ENCODE data around the gene PFKFB2. TPM values are rescaled to one million over a fixed set of nuclear protein-coding genes. Genes with fewer than 3 reads are reported as not detected.

The PFKFB2 gene
- total and polyA plus RNA-seq, 2 of the 8 experiments (the other 6 are each of a cell fraction or from before 2014, with no cell fraction given): 6.7 to 19.1 TPM

DNA sequence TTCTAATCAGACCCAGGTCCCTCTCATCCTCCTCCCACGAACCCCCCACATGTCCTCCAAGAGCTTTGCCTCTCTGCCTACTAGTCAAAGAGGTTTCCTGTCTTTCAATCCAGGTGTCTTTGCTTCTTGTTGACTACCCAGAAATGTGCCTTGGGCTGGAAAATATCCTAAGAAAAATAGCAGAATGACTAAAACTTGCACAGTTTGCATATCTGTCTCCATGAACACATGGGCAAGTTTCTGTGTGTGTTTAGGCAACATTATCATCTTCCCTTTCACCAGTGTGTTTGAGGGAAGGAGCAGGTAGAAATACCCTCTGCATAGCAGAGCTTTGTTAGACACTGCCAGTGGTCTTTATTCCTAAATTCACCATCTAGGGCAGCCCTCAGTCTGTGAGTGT is 22.1 kb upstream of the PFKFB2 start:
- Histone ChIP-seq H3K14ac (ENCODE audit: insufficient read length) (no peak overlapping the region), H3K36me3 (ENCODE audit: control insufficient read depth in 2 of 4, insufficient read depth in 4 of 4, low read length in 3 of 4) (no peaks in the 10 kb centered on the region), H3K9ac (replicated peaks in 1 of 4; ENCODE audit: extremely low read depth in 1 of 4, low read depth in 3 of 4, low read length in 3 of 4) (no peak overlapping the region), H4K20me1 (replicated peaks in 1 of 2; ENCODE audit: control insufficient read depth in 1 of 2, insufficient read depth in 2 of 2, low read length in 2 of 2) (no peaks in the 10 kb centered on the region), H2AK5ac (ENCODE audit: low read depth, low read length) (no peak overlapping the region), H4K8ac (ENCODE audit: extremely low read depth, insufficient read depth, low read length) (no peak overlapping the region), H3K4me1 (replicated peaks in 1 of 4; ENCODE audit: control insufficient read depth in 3 of 4, insufficient read depth in 4 of 4, low read length in 3 of 4) (peaks cover 4 to 20% (median 12%) of the 10 kb centered on the region in 4 experiments), H3K27me3 (replicated peaks in 1 of 4; ENCODE audit: control insufficient read depth in 3 of 4, extremely low read depth in 1 of 4, insufficient read depth in 3 of 4, low read length in 3 of 4) (no peaks in the 10 kb centered on the region), H3K4me3 (ENCODE audit: extremely low read depth in 1 of 4, insufficient read depth in 2 of 4, low read depth in 3 of 4, low read length in 4 of 4) (no peak overlapping the region), H3K79me2 (ENCODE audit: control insufficient read depth in 1 of 2, insufficient read depth in 2 of 2, low read length in 2 of 2) (no peaks in the 10 kb centered on the region), H2BK5ac (ENCODE audit: low read depth, low read length) (no peak overlapping the region), H2BK20ac (ENCODE audit: low read length) (no peak overlapping the region), H3K23ac (ENCODE audit: insufficient read length) (no peak overlapping the region), H3K27ac (ENCODE audit: low read depth, low read length) (no peak overlapping the region), H3K18ac (ENCODE audit: extremely low read depth, low read length) (no peak overlapping the region), H4K5ac (ENCODE audit: insufficient read length, low read depth, low read length) (no peak overlapping the region), H3K9me3 (ENCODE audit: insufficient read depth in 2 of 2, low read depth in 1 of 2, low read length in 1 of 2) (no peaks in the 10 kb centered on the region), H2BK12ac (ENCODE audit: low read depth, low read length) (no peak overlapping the region), H3K79me1 (ENCODE audit: low read depth, low read length) (no peaks in the 10 kb centered on the region), H4K91ac (replicated peaks; ENCODE audit: insufficient read length, low read length) (no peak overlapping the region), H3K23me2 (ENCODE audit: low read depth, low read length) (no peaks in the 10 kb centered on the region), H3K56ac (replicated peaks; ENCODE audit: insufficient read length, low read depth, low read length) (no peak overlapping the region), H3K4me2 (ENCODE audit: insufficient read depth in 1 of 2, low read depth in 2 of 2, low read length in 2 of 2) (peak overlapping the region in 1 of 2 experiments; percentile 45; a peak in 1 of 4 replicates), H2AFZ (ENCODE audit: low read length) (no peak overlapping the region), H2BK120ac (replicated peaks; ENCODE audit: low read depth, low read length) (no peak overlapping the region), H2BK15ac (ENCODE audit: low read length) (no peak overlapping the region), H3K4ac (replicated peaks; ENCODE audit: insufficient read length, low read depth, low read length) (no peak overlapping the region)
- FAIRE-seq: no peak
- 71% methylated on average over 1 of the region's 1 CpG; no CpG with 5 or more reads in 1 of the 2 experiments for WGBS, 2 experiments (ENCODE audit: extremely low coverage in 1 of 2, insufficient coverage in 1 of 2, insufficient read length in 1 of 2, insufficient replicate concordance in 2 of 2, low coverage in 1 of 2, low lambda C conversion rate in 2 of 2, missing lambda C conversion rate in 1 of 2)
- POLR2A ChIA-PET (ENCODE audit: partially characterized antibody): interaction anchor here (0.7 to 3.2 kb wide), 7 partner anchors 9 to 26 kb away, joined by 3 to 15 read pairs (median 4); partner anchors contain the start of genes PFKFB2 and YOD1
- CTCF ChIA-PET (ENCODE audit: partially characterized antibody): interaction anchor here (1.2 to 6.1 kb wide), 6 partner anchors 10 to 469 kb away, joined by 3 to 40 read pairs (median 4); partner anchors contain the start of gene YOD1
- no peak for DNase-seq (ENCODE audit: low read depth in 1 of 2, low spot score in 2 of 2)
- no peak for TF ChIP-seq SP4 (IDR thresholded peaks at IDR 0.05; ENCODE audit: low read length)
- no peak for TF ChIP-seq RFX5 (IDR thresholded peaks at IDR 0.05; ENCODE audit: borderline replicate concordance, low read depth, low read length)
- no peak for TF ChIP-seq SP1 (IDR thresholded peaks at IDR 0.05; ENCODE audit: low read depth, low read length)
- no peak for TF ChIP-seq JUND (IDR thresholded peaks at IDR 0.05; ENCODE audit: low read length)
- no peak for TF ChIP-seq FOSL1 (IDR thresholded peaks at IDR 0.05; ENCODE audit: insufficient read depth, low read depth, low read length)
- TF ChIP-seq NANOG (IDR thresholded peaks at IDR 0.05; ENCODE audit: insufficient read depth, low read depth, low read length, poor library complexity, severe bottlenecking): no peak
- TF ChIP-seq HDAC2 (IDR thresholded peaks at IDR 0.05; ENCODE audit: borderline replicate concordance in 1 of 2, low read depth in 2 of 2, low read length in 2 of 2): no peak
- no peak for TF ChIP-seq CHD2 (IDR thresholded peaks at IDR 0.05; ENCODE audit: low read length)
- TF ChIP-seq TCF12 (IDR thresholded peaks at IDR 0.05; ENCODE audit: low read depth, low read length): no peak
- no peak for TF ChIP-seq POU5F1 (IDR thresholded peaks at IDR 0.05; ENCODE audit: low read depth, low read length)
- no peak for TF ChIP-seq KDM4A (IDR thresholded peaks at IDR 0.05; ENCODE audit: low read depth, low read length, severe bottlenecking)
- TF ChIP-seq RAD21 (IDR thresholded peaks at IDR 0.05 in 1 of 2, conservative IDR thresholded peaks at IDR 0.05 in 1 of 2; ENCODE audit: low read depth in 2 of 2, low read length in 2 of 2): no peak

Measured in H1 (cell line).